Panc1 (cell line): Measurements from ENCODE around the gene MIOS.

Source experiments
- POLR2AphosphoS5 ChIP-seq: IDR thresholded peaks from 2 replicates; pipeline ENCODE4 v1.6.1; 2012; ENCODE audit warnings: mild to moderate bottlenecking, low read depth, low read length, moderate library complexity
- SIN3A ChIP-seq: IDR thresholded peaks from 2 replicates; pipeline ENCODE4 v1.6.1; 2012; ENCODE audit warnings: low read depth, mild to moderate bottlenecking, low read length, moderate library complexity, borderline replicate concordance; ENCODE audit not compliant: insufficient read depth
- TF ChIP-seq, protein P1 (sequence below): fragments of 450-650 bp; IDR thresholded peaks from 2 replicates; pipeline ENCODE4 v1.5.1; 2017; ENCODE audit warnings: mild to moderate bottlenecking
- TF ChIP-seq, protein P2 (sequence below), 2 experiments: IDR thresholded peaks; 2 replicates each; pipeline ENCODE4 v1.6.1; 2011 to 2012; ENCODE audit warnings: low read depth in 2 of 2, control low read depth in 1 of 2, low read length in 1 of 2, mild to moderate bottlenecking in 1 of 2, moderate library complexity in 1 of 2; ENCODE audit not compliant: insufficient read depth in 1 of 2

DNA sequence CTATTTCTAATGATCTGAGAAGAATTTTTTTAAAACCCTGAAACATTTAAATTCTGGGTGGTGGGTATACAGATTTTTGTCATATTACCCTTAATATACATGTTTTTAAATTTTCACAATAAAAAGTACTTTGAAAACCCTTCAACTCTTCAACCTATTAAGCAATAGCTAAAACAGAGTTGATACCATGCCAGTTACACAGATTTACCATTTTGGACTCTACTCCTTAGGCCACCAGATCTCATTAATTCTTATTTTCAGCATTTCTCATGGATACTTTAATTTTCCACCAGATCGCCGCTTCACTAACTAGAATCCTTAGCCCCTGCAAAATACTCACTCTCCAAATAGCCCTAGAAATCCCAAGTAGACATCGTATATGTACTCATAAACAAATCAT, 18.3 kb upstream of the MIOS start:
- TF ChIP-seq SIN3A (no peak), POLR2AphosphoS5 (no peak)
- TF ChIP-seq, protein P1, sequence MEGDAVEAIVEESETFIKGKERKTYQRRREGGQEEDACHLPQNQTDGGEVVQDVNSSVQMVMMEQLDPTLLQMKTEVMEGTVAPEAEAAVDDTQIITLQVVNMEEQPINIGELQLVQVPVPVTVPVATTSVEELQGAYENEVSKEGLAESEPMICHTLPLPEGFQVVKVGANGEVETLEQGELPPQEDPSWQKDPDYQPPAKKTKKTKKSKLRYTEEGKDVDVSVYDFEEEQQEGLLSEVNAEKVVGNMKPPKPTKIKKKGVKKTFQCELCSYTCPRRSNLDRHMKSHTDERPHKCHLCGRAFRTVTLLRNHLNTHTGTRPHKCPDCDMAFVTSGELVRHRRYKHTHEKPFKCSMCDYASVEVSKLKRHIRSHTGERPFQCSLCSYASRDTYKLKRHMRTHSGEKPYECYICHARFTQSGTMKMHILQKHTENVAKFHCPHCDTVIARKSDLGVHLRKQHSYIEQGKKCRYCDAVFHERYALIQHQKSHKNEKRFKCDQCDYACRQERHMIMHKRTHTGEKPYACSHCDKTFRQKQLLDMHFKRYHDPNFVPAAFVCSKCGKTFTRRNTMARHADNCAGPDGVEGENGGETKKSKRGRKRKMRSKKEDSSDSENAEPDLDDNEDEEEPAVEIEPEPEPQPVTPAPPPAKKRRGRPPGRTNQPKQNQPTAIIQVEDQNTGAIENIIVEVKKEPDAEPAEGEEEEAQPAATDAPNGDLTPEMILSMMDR, result no peak
- TF ChIP-seq, protein P2, sequence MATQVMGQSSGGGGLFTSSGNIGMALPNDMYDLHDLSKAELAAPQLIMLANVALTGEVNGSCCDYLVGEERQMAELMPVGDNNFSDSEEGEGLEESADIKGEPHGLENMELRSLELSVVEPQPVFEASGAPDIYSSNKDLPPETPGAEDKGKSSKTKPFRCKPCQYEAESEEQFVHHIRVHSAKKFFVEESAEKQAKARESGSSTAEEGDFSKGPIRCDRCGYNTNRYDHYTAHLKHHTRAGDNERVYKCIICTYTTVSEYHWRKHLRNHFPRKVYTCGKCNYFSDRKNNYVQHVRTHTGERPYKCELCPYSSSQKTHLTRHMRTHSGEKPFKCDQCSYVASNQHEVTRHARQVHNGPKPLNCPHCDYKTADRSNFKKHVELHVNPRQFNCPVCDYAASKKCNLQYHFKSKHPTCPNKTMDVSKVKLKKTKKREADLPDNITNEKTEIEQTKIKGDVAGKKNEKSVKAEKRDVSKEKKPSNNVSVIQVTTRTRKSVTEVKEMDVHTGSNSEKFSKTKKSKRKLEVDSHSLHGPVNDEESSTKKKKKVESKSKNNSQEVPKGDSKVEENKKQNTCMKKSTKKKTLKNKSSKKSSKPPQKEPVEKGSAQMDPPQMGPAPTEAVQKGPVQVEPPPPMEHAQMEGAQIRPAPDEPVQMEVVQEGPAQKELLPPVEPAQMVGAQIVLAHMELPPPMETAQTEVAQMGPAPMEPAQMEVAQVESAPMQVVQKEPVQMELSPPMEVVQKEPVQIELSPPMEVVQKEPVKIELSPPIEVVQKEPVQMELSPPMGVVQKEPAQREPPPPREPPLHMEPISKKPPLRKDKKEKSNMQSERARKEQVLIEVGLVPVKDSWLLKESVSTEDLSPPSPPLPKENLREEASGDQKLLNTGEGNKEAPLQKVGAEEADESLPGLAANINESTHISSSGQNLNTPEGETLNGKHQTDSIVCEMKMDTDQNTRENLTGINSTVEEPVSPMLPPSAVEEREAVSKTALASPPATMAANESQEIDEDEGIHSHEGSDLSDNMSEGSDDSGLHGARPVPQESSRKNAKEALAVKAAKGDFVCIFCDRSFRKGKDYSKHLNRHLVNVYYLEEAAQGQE (IDR thresholded peaks at IDR 0.05; ENCODE audit: insufficient read depth in 1 of 2, low read depth in 2 of 2, low read length in 1 of 2), result no peak
